ENCODE data around the gene USP25.

DNA sequence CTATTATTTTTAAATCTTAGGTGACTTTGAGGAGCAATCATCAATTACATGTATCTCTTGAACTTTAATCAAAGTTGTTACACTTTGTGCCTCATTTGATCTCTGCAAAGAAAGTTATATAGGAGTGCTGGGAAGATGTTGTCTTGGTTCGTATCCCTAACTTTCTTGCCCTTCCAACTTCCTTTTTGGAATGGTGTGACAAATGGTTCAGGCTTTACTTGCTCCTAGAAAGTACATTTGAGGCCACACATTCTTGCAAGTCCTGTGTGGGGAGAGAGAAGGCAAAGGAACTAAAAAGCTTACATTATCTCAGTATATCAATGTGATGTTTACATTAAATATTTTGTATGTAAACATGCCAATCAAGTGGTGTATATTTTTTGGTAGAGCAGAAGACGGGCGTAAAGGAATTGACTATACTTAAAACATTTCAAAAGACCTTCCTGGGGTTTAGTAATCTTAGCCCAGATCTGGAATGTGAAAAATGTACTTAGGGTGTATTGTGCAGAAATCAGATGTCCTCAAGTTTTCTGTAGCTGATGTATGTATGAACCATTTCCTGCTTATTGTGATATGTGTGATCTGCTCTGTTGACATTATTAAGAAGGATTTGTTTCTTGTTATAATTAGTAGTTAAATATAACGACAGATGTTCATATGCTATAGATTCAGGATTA, 59.2 kb downstream of the USP25 start:
- TF ChIP-seq, protein P1, sequence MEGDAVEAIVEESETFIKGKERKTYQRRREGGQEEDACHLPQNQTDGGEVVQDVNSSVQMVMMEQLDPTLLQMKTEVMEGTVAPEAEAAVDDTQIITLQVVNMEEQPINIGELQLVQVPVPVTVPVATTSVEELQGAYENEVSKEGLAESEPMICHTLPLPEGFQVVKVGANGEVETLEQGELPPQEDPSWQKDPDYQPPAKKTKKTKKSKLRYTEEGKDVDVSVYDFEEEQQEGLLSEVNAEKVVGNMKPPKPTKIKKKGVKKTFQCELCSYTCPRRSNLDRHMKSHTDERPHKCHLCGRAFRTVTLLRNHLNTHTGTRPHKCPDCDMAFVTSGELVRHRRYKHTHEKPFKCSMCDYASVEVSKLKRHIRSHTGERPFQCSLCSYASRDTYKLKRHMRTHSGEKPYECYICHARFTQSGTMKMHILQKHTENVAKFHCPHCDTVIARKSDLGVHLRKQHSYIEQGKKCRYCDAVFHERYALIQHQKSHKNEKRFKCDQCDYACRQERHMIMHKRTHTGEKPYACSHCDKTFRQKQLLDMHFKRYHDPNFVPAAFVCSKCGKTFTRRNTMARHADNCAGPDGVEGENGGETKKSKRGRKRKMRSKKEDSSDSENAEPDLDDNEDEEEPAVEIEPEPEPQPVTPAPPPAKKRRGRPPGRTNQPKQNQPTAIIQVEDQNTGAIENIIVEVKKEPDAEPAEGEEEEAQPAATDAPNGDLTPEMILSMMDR (IDR thresholded peaks at IDR 0.05; ENCODE audit: control extremely low read depth in 1 of 3, insufficient read depth in 1 of 3, low read depth in 1 of 3, low read length in 3 of 3) = no peak
- TF ChIP-seq POLR2A (IDR thresholded peaks at IDR 0.05; ENCODE audit: control extremely low read depth in 1 of 2, low read depth in 2 of 2, low read length in 2 of 2) (no peak), RAD21 (IDR thresholded peaks at IDR 0.05 in 1 of 2, conservative IDR thresholded peaks at IDR 0.05 in 1 of 2; ENCODE audit: low read depth in 2 of 2, low read length in 2 of 2) (no peak), CBX8 (IDR thresholded peaks at IDR 0.05; ENCODE audit: borderline replicate concordance, low read depth, low read length) (no peak), CHD2 (IDR thresholded peaks at IDR 0.05; ENCODE audit: low read length) (no peak), POLR2AphosphoS5 (IDR thresholded peaks at IDR 0.05; ENCODE audit: low read depth, low read length) (no peak), YY1 (IDR thresholded peaks at IDR 0.05; ENCODE audit: low read depth, low read length) (no peak)
- TF ChIP-seq, protein P2, sequence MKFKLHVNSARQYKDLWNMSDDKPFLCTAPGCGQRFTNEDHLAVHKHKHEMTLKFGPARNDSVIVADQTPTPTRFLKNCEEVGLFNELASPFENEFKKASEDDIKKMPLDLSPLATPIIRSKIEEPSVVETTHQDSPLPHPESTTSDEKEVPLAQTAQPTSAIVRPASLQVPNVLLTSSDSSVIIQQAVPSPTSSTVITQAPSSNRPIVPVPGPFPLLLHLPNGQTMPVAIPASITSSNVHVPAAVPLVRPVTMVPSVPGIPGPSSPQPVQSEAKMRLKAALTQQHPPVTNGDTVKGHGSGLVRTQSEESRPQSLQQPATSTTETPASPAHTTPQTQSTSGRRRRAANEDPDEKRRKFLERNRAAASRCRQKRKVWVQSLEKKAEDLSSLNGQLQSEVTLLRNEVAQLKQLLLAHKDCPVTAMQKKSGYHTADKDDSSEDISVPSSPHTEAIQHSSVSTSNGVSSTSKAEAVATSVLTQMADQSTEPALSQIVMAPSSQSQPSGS (IDR thresholded peaks at IDR 0.05; ENCODE audit: low read length) = no peak
- TF ChIP-seq, protein P3, sequence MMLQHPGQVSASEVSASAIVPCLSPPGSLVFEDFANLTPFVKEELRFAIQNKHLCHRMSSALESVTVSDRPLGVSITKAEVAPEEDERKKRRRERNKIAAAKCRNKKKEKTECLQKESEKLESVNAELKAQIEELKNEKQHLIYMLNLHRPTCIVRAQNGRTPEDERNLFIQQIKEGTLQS (IDR thresholded peaks at IDR 0.05; ENCODE audit: insufficient read depth, low read depth, low read length) = no peak

All from H1 (cell line).